C4-2B (cell line): Measurements from ENCODE around the gene NLGN2.

Source experiments
- CTCF ChIP-seq: fragments of 450-650 bp; conservative IDR thresholded peaks from 2 replicates; pipeline ENCODE4 v1.5.1; 2017; ENCODE audit warnings: mild to moderate bottlenecking
- ZFX ChIP-seq: fragments of 450-650 bp; IDR thresholded peaks from 2 replicates; pipeline ENCODE4 v1.6.1; 2017

DNA sequence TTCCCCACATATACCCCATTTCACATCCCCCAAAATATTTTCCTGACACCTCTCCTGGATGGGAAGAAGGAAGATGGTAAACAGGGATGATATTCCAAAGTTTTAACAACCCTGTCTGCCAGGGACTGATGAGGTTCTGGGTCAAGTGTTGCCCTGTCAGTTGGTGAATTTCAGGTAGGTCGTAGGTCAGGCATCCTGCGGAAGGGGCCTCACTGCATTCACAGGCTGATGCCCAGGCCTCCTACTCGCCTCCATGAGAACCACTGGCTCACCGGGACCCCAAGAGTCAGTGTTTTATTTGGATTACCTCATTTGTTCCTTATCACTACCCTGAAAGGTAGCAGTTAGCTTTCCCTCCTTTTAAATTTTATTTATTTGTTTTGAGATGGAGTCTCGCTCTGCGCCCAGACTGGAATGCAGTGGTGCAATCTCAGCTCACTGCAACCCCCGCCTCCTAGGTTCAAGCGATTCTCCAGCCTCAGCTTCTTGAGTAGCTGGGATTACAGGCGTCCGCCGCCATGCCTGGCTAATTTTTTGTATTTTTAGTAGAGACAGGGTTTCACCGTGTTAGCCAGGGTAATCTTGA, 61.3 kb downstream of the NLGN2 start:
- TF ChIP-seq CTCF, result no peak
- no peak for TF ChIP-seq ZFX
